SK-N-SH treated with all-trans-retinoic acid at 6 μM for 48 hours (cell line): Measurements from ENCODE around the gene TNS4.

Experiments used
- ATAC-seq: fragments of 200-7000 bp; cut with Tn5 transposase; 3 replicates; pipeline ENCODE4 v1.9.1; 2020; ENCODE audit warnings: mild to moderate bottlenecking, moderate library complexity
- ARNTL ChIP-seq: fragments of 450-650 bp; formaldehyde crosslinking; IDR thresholded peaks from 2 replicates; pipeline ENCODE4 v1.5.0; 2020; ENCODE audit warnings: low read depth, mild to moderate bottlenecking, moderate library complexity, borderline replicate concordance
- BACH2 ChIP-seq: fragments of 250-450 bp; sonication (Bioruptor Pico); IDR thresholded peaks from 2 replicates; pipeline ENCODE4 v1.9.0; 2021; ENCODE audit warnings: mild to moderate bottlenecking, borderline replicate concordance
- CSDC2 ChIP-seq: fragments of 250-450 bp; sonication (Bioruptor Pico); IDR thresholded peaks from 2 replicates; pipeline ENCODE4 v1.5.0; 2020; ENCODE audit warnings: mild to moderate bottlenecking, moderate library complexity
- ESRRG ChIP-seq: fragments of 250-450 bp; sonication (Bioruptor Pico); IDR thresholded peaks from 2 replicates; pipeline ENCODE4 v1.6.1; 2021; ENCODE audit warnings: mild to moderate bottlenecking
- GLIS3 ChIP-seq: fragments of 250-450 bp; sonication (Bioruptor Pico); IDR thresholded peaks from 2 replicates; pipeline ENCODE4 v1.5.0; 2020; ENCODE audit warnings: mild to moderate bottlenecking, moderate library complexity
- ISL1 ChIP-seq: fragments of 250-450 bp; sonication (Bioruptor Pico); IDR thresholded peaks from 2 replicates; pipeline ENCODE4 v2.1.2; 2022; ENCODE audit warnings: mild to moderate bottlenecking, moderate library complexity
- OSR1 ChIP-seq: fragments of 250-450 bp; sonication (Bioruptor Pico); IDR thresholded peaks from 2 replicates; pipeline ENCODE4 v1.8.0; 2022; ENCODE audit warnings: moderate library complexity, mild to moderate bottlenecking, inconsistent platforms
- PPARA ChIP-seq: fragments of 250-450 bp; sonication (Bioruptor Pico); IDR thresholded peaks from 2 replicates; pipeline ENCODE4 v1.5.0; 2020; ENCODE audit warnings: mild to moderate bottlenecking, borderline replicate concordance
- RARB ChIP-seq: fragments of 250-450 bp; sonication (Bioruptor Pico); IDR thresholded peaks from 2 replicates; pipeline ENCODE4 v1.8.0; 2021; ENCODE audit warnings: mild to moderate bottlenecking, moderate library complexity
- TCF4 ChIP-seq: fragments of 250-450 bp; sonication (Bioruptor Pico); IDR thresholded peaks from 2 replicates; pipeline ENCODE4 v1.8.0; 2021; ENCODE audit warnings: mild to moderate bottlenecking, moderate library complexity, borderline replicate concordance
- TOX ChIP-seq: fragments of 250-450 bp; sonication (Bioruptor Pico); IDR thresholded peaks from 2 replicates; pipeline ENCODE4 v1.8.0; 2021; ENCODE audit warnings: mild to moderate bottlenecking, moderate library complexity, borderline replicate concordance
- ZC3H10 ChIP-seq: fragments of 250-450 bp; sonication (Bioruptor Pico); IDR thresholded peaks from 2 replicates; pipeline ENCODE4 v1.5.1; 2021; ENCODE audit warnings: mild to moderate bottlenecking, moderate library complexity
- ZFP3 ChIP-seq: fragments of 250-450 bp; sonication (Bioruptor Pico); IDR thresholded peaks from 2 replicates; pipeline ENCODE4 v1.5.0; 2020; ENCODE audit warnings: mild to moderate bottlenecking, moderate library complexity
- ZFP30 ChIP-seq: fragments of 450-650 bp; formaldehyde crosslinking; IDR thresholded peaks from 2 replicates; pipeline ENCODE4 v1.5.0; 2022; ENCODE audit warnings: mild to moderate bottlenecking, moderate library complexity
- ZNF565 ChIP-seq: fragments of 450-650 bp; formaldehyde crosslinking; conservative IDR thresholded peaks from 2 replicates; pipeline ENCODE4 v1.5.0; 2020; ENCODE audit warnings: low read depth, mild to moderate bottlenecking, moderate library complexity
- ZNF70 ChIP-seq: fragments of 450-650 bp; formaldehyde crosslinking; IDR thresholded peaks from 2 replicates; pipeline ENCODE4 v1.5.0; 2020; ENCODE audit warnings: mild to moderate bottlenecking, moderate library complexity
- ZNF8 ChIP-seq: fragments of 450-650 bp; formaldehyde crosslinking; IDR thresholded peaks from 2 replicates; pipeline ENCODE4 v1.5.0; 2020; ENCODE audit warnings: mild to moderate bottlenecking, moderate library complexity
- TF ChIP-seq, protein P1 (sequence below): fragments of 250-450 bp; sonication (Bioruptor Pico); IDR thresholded peaks from 2 replicates; pipeline ENCODE4 v1.8.0; 2021; ENCODE audit warnings: low read depth, mild to moderate bottlenecking, moderate library complexity, borderline replicate concordance
- TF ChIP-seq, protein P2 (sequence below): fragments of 250-450 bp; sonication (Bioruptor Pico); IDR thresholded peaks from 2 replicates; pipeline ENCODE4 v1.5.1; 2020; ENCODE audit warnings: low read depth, mild to moderate bottlenecking, moderate library complexity
- TF ChIP-seq, protein P3 (sequence below): fragments of 250-450 bp; sonication (Bioruptor Pico); IDR thresholded peaks from 2 replicates; pipeline ENCODE4 v1.5.0; 2020; ENCODE audit warnings: mild to moderate bottlenecking, moderate library complexity
- TF ChIP-seq, protein P4 (sequence below): fragments of 250-450 bp; sonication (Bioruptor Pico); IDR thresholded peaks from 2 replicates; pipeline ENCODE4 v1.8.0; 2020; ENCODE audit warnings: mild to moderate bottlenecking, moderate library complexity, borderline replicate concordance
- TF ChIP-seq, protein P5 (sequence below): fragments of 250-450 bp; sonication (Bioruptor Pico); IDR thresholded peaks from 2 replicates; pipeline ENCODE4 v1.5.1; 2021; ENCODE audit warnings: mild to moderate bottlenecking, moderate library complexity

The TNS4 gene

DNA sequence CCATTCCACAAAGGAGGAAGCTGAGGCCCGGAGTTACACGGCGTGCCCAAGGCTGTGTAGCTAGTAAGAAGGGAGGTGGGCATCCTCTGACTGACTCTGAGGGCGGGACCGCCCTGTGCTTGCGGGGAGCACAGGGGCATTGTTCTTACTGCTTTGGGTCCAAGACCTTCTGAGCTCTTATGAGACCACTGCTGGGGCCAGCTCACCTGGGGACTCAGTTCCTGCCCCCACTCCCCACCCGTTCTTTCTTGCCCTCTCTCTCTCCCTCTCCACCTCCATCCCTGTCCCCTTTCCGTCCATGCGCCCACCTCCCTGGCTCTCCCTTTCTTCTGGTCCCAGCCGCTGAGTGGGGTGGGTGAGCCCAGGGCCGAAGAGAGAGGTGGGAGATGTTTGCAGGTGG is 44.2 kb upstream of the TNS4 start:
- ATAC-seq: no peak
- TF ChIP-seq ARNTL (CRISPR knock-in tag): no peak
- no peak for TF ChIP-seq ZNF8

DNA sequence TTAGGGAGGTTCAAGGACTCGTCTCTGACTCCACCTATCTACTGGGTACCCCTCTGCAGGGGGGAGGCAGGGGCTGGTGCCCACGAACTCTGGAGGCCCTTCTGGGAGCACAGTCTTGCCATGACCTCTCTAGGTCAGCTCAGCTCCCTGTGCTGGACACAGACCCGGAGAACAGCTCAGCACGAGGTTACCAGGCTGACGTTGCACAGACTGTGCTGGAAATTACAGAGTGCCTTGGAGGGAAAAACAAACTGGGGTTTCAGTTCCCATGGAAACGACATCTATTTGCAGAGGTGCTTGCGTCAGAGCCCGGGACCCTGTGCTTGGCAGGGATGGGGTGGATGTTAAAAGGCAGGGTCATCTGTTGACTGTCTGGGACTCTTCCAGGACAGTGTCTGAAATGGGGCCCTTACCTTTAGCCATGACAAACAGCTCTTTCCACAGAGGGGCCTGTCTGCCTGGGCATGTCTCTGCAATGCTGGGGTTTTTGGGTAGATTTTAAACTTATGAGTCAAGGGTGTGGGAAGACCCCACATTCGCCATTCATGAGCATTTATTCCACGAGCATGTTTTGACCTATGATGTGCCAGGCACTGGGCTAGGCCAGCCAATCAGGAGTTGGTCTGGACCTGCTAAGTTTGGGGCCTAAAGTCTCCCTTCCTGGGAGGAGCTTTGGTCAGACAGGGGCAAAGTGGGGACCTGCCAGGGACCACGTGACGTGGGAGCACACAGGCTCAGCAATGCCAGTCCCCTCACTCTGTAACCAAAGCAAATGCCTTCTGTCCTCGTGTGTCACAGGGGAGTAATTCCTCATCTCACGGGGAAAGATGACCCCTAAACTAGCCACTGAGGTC is 41.4 kb upstream of the TNS4 start:
- ATAC-seq: peak; percentile 73
- TF ChIP-seq TOX (CRISPR knock-in tag): no peak
- peak; percentile 40 for TF ChIP-seq ZNF70 (CRISPR knock-in tag)
- TF ChIP-seq ARNTL (CRISPR knock-in tag): no peak
- TF ChIP-seq, protein P1, sequence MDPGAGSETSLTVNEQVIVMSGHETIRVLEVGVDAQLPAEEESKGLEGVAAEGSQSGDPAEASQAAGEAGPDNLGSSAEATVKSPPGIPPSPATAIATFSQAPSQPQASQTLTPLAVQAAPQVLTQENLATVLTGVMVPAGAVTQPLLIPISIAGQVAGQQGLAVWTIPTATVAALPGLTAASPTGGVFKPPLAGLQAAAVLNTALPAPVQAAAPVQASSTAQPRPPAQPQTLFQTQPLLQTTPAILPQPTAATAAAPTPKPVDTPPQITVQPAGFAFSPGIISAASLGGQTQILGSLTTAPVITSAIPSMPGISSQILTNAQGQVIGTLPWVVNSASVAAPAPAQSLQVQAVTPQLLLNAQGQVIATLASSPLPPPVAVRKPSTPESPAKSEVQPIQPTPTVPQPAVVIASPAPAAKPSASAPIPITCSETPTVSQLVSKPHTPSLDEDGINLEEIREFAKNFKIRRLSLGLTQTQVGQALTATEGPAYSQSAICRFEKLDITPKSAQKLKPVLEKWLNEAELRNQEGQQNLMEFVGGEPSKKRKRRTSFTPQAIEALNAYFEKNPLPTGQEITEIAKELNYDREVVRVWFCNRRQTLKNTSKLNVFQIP: no peak
- TF ChIP-seq ZFP30 (CRISPR knock-in tag): no peak
- TF ChIP-seq, protein P2, sequence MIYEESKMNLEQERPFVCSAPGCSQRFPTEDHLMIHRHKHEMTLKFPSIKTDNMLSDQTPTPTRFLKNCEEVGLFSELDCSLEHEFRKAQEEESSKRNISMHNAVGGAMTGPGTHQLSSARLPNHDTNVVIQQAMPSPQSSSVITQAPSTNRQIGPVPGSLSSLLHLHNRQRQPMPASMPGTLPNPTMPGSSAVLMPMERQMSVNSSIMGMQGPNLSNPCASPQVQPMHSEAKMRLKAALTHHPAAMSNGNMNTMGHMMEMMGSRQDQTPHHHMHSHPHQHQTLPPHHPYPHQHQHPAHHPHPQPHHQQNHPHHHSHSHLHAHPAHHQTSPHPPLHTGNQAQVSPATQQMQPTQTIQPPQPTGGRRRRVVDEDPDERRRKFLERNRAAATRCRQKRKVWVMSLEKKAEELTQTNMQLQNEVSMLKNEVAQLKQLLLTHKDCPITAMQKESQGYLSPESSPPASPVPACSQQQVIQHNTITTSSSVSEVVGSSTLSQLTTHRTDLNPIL: no peak
- TF ChIP-seq, protein P3, sequence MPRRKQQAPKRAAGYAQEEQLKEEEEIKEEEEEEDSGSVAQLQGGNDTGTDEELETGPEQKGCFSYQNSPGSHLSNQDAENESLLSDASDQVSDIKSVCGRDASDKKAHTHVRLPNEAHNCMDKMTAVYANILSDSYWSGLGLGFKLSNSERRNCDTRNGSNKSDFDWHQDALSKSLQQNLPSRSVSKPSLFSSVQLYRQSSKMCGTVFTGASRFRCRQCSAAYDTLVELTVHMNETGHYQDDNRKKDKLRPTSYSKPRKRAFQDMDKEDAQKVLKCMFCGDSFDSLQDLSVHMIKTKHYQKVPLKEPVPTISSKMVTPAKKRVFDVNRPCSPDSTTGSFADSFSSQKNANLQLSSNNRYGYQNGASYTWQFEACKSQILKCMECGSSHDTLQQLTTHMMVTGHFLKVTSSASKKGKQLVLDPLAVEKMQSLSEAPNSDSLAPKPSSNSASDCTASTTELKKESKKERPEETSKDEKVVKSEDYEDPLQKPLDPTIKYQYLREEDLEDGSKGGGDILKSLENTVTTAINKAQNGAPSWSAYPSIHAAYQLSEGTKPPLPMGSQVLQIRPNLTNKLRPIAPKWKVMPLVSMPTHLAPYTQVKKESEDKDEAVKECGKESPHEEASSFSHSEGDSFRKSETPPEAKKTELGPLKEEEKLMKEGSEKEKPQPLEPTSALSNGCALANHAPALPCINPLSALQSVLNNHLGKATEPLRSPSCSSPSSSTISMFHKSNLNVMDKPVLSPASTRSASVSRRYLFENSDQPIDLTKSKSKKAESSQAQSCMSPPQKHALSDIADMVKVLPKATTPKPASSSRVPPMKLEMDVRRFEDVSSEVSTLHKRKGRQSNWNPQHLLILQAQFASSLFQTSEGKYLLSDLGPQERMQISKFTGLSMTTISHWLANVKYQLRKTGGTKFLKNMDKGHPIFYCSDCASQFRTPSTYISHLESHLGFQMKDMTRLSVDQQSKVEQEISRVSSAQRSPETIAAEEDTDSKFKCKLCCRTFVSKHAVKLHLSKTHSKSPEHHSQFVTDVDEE (CRISPR knock-in tag): peak; percentile 43
- no peak for TF ChIP-seq RARB (CRISPR knock-in tag)
- TF ChIP-seq ZNF565 (CRISPR knock-in tag): no peak
- TF ChIP-seq OSR1: no peak
- TF ChIP-seq ZC3H10 (CRISPR knock-in tag): no peak
- no peak for TF ChIP-seq PPARA
- TF ChIP-seq ZNF8: no peak
- TF ChIP-seq, protein P4, sequence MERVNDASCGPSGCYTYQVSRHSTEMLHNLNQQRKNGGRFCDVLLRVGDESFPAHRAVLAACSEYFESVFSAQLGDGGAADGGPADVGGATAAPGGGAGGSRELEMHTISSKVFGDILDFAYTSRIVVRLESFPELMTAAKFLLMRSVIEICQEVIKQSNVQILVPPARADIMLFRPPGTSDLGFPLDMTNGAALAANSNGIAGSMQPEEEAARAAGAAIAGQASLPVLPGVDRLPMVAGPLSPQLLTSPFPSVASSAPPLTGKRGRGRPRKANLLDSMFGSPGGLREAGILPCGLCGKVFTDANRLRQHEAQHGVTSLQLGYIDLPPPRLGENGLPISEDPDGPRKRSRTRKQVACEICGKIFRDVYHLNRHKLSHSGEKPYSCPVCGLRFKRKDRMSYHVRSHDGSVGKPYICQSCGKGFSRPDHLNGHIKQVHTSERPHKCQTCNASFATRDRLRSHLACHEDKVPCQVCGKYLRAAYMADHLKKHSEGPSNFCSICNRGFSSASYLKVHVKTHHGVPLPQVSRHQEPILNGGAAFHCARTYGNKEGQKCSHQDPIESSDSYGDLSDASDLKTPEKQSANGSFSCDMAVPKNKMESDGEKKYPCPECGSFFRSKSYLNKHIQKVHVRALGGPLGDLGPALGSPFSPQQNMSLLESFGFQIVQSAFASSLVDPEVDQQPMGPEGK: no peak
- peak; percentile 66; the same call in 1 of the 2 replicates for TF ChIP-seq TCF4 (CRISPR knock-in tag)
- no peak for TF ChIP-seq GLIS3 (CRISPR knock-in tag)
- peak; percentile 11; the same call in 1 of the 2 replicates for TF ChIP-seq CSDC2 (CRISPR knock-in tag)
- TF ChIP-seq ZFP3: 0 out of 2 replicates have a peak, but pooled peaks have one; percentile 19
- TF ChIP-seq ISL1: peak; percentile 16; the same call in 1 of the 2 replicates
- no peak for TF ChIP-seq ESRRG (CRISPR knock-in tag)
- no peak for TF ChIP-seq BACH2
- TF ChIP-seq, all 23 proteins: peak for 6

DNA sequence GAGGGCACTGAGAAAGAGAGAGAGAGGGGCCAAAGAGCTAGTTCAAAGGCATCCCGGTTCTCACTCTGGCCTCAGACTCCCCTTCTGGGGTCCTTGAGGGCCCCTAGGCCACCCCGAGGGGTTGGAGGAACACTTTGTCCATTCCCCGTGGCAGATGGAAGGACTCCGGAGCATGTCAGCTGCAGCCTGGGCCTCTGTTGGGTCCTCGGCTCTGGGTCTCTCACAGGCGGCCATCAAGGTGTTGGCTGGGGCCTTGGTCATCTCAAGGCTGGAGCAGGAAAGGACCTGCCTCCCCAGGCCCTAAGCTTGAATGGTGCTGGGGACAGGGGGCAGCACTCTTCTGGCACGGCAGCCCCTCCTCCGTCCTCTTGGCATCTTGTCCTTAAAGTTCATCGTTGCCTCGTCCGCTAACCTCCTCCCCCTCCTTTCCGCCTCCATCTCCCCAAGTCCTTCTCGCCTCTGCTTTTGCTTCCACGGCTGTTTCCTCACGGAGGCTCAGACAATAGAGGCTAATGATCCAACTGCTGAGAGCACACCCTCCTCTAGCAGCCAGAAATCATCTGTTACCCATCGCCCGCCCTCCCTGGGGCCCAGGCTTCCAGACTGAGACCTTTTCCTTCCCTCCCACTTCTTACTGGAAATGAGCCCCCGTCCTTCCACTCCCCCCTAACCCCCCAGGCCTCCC is 40.6 kb upstream of the TNS4 start:
- TF ChIP-seq, protein P1: no peak
- TF ChIP-seq ZFP3 (no peak), ESRRG (CRISPR knock-in tag) (no peak), CSDC2 (CRISPR knock-in tag) (no peak), ZC3H10 (CRISPR knock-in tag) (no peak), ZFP30 (CRISPR knock-in tag) (no peak), ZNF70 (CRISPR knock-in tag) (no peak), TCF4 (CRISPR knock-in tag) (no peak), ISL1 (no peak), GLIS3 (CRISPR knock-in tag) (no peak), ARNTL (CRISPR knock-in tag) (no peak), TOX (CRISPR knock-in tag) (no peak)
- TF ChIP-seq, protein P2: no peak
- TF ChIP-seq, protein P5, sequence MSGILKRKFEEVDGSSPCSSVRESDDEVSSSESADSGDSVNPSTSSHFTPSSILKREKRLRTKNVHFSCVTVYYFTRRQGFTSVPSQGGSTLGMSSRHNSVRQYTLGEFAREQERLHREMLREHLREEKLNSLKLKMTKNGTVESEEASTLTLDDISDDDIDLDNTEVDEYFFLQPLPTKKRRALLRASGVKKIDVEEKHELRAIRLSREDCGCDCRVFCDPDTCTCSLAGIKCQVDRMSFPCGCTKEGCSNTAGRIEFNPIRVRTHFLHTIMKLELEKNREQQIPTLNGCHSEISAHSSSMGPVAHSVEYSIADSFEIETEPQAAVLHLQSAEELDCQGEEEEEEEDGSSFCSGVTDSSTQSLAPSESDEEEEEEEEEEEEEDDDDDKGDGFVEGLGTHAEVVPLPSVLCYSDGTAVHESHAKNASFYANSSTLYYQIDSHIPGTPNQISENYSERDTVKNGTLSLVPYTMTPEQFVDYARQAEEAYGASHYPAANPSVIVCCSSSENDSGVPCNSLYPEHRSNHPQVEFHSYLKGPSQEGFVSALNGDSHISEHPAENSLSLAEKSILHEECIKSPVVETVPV (CRISPR knock-in tag): no peak
- ATAC-seq: no peak; the same call in 2 of the 3 replicates
